ENCODE results near the gene RNF157.
A peak's percentile ranks its signal among the peaks of the same experiment; 100 is the strongest.

The RNF157 gene

GRCh38 chr17:76131051-76131691 is 109.1 kb downstream of the RNF157 start:
- no peak for DNase-seq (ENCODE audit: low spot score)
- Mint-ChIP-seq H3K36me3 (ENCODE audit: low read depth) (no peaks in the 10 kb centered on the region), H3K27ac (no peak overlapping the region), H3K27me3 (ENCODE audit: low read depth) (no peaks in the 10 kb centered on the region), H3K4me1 (ENCODE audit: low read depth) (peaks cover 18% of the 10 kb centered on the region), H3K9me3 (no peaks in the 10 kb centered on the region), H3K4me3 (no peak overlapping the region)

DNA sequence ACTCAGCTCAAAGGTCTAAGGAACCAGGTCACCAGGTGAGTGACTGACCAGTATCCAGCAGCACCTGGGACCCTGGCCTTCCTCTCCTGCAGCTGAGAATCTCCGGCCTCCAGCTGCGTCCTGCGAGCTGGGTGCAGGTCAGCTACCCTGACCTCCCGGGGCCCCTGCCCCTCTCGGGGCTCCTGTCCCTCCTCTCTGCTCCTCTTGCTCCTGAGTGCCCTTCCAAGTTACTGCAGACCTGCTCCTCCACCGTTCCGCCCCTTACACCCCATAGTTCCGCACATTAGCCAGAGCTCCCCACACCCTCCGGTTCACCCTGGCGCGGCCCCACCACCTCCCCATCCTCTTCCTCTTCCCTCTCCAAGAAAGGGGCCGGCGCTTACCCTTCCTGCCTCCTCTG is 109.8 kb downstream of the RNF157 start:
- H3K9me3 Mint-ChIP-seq: no peaks in the 10 kb centered on the region
- no peak overlapping the region for H3K27ac Mint-ChIP-seq
- no peak overlapping the region for H3K4me3 Mint-ChIP-seq

GRCh38 chr17:76125922-76126321 is 114.4 kb downstream of the RNF157 start:
- Mint-ChIP-seq H3K36me3 (ENCODE audit: low read depth) (no peaks in the 10 kb centered on the region), H3K9me3 (no peaks in the 10 kb centered on the region), H3K27me3 (ENCODE audit: low read depth) (no peaks in the 10 kb centered on the region)

More for the DNA sequence above, 109.8 kb downstream of the RNF157 start:
- H3K36me3 Mint-ChIP-seq (ENCODE audit: low read depth): no peaks in the 10 kb centered on the region
- DNase-seq (ENCODE audit: low spot score): no peak
- no peaks in the 10 kb centered on the region for H3K27me3 Mint-ChIP-seq (ENCODE audit: low read depth)
- peaks cover 18% of the 10 kb centered on the region for H3K4me1 Mint-ChIP-seq (ENCODE audit: low read depth)

DNA sequence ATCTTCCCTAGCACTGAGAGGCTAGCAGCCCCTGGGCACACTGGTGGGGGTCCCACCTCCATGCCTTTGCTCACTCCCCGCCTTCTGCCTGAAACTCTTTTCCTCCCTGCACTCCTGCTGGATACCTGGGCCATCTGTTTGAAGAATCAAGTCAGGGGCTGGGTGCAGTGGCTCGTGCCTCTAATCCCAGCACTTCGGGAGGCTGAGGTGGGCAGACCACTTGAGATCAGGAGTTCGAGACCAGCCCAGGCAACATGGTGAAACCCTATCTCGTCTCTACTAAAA is 115.0 kb downstream of the RNF157 start:
- no peak overlapping the region for H3K27ac Mint-ChIP-seq
- DNase-seq (ENCODE audit: low spot score): no peak
- peaks cover 19% of the 10 kb centered on the region for H3K4me1 Mint-ChIP-seq (ENCODE audit: low read depth)
- no peaks in the 10 kb centered on the region for H3K27me3 Mint-ChIP-seq (ENCODE audit: low read depth)
- H3K36me3 Mint-ChIP-seq (ENCODE audit: low read depth): no peaks in the 10 kb centered on the region
- H3K9me3 Mint-ChIP-seq: no peaks in the 10 kb centered on the region
- H3K4me3 Mint-ChIP-seq: no peak overlapping the region

More at GRCh38 chr17:76125922-76126321, 114.4 kb downstream of the RNF157 start:
- Mint-ChIP-seq H3K27ac (no peak overlapping the region), H3K4me3 (no peak overlapping the region), H3K4me1 (ENCODE audit: low read depth) (peaks cover 16% of the 10 kb centered on the region)
- no peak for DNase-seq (ENCODE audit: low spot score)

DNA sequence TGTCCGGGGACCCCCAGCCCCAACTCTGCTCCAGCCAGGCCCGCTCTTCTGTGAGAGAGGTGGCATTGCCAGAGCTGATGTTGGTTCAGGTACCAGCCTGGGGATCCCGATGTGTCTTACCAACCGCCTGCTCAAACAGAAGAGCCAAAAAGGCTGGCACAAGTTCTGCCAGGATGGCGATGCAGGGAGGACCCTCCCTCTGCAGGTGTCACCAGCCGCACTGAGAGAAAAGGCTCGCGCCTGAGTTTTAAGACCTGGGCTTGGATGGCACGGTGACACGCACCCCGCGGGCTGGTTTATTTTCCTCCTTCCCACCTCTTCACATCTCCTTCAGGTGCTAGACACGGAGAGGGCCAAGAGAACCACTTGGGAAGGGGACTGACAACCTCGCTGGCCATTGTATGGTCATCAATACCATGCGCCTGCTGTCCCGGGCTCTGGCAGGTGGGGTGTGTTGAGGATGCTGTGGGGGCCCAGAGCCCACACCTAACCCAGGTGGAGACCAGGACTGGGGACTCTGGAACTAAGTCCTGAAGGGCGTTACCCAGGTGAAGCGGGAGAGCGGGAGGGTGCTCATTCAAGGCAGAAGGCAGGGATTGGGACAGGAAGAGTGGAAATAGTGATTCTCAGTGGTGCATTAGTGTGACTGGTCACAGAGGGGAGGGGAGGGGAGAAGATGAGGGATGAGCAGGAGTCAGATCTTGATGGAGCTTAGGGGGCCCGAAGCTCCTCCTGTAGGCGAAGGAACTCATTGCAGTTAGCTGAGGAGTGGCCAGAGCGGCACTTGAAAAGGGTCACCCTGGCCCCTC is 115.5 kb downstream of the RNF157 start:
- Mint-ChIP-seq H3K27me3 (ENCODE audit: low read depth) (no peaks in the 10 kb centered on the region), H3K36me3 (ENCODE audit: low read depth) (no peaks in the 10 kb centered on the region), H3K4me1 (ENCODE audit: low read depth) (peaks cover 19% of the 10 kb centered on the region), H3K9me3 (no peaks in the 10 kb centered on the region), H3K4me3 (no peak overlapping the region), H3K27ac (no peak overlapping the region)
- DNase-seq (ENCODE audit: low spot score): no peak

GRCh38 chr17:76123749-76124581 is 116.3 kb downstream of the RNF157 start:
- H3K4me3 Mint-ChIP-seq: no peak overlapping the region

GRCh38 chr17:76123191-76123499 is 117.1 kb downstream of the RNF157 start:
- peaks cover 19% of the 10 kb centered on the region for H3K4me1 Mint-ChIP-seq (ENCODE audit: low read depth)
- no peaks in the 10 kb centered on the region for H3K9me3 Mint-ChIP-seq
- no peak for DNase-seq (ENCODE audit: low spot score)
- peak overlapping the region; percentile 9 for H3K4me3 Mint-ChIP-seq
- H3K27me3 Mint-ChIP-seq (ENCODE audit: low read depth): no peaks in the 10 kb centered on the region
- H3K36me3 Mint-ChIP-seq (ENCODE audit: low read depth): no peaks in the 10 kb centered on the region
- H3K27ac Mint-ChIP-seq: peak overlapping the region; percentile 77

More at GRCh38 chr17:76123749-76124581, 116.3 kb downstream of the RNF157 start:
- no peak overlapping the region for H3K27ac Mint-ChIP-seq
- H3K27me3 Mint-ChIP-seq (ENCODE audit: low read depth): no peaks in the 10 kb centered on the region
- H3K36me3 Mint-ChIP-seq (ENCODE audit: low read depth): no peaks in the 10 kb centered on the region
- no peaks in the 10 kb centered on the region for H3K9me3 Mint-ChIP-seq
- DNase-seq (ENCODE audit: low spot score): no peak
- H3K4me1 Mint-ChIP-seq (ENCODE audit: low read depth): peaks cover 19% of the 10 kb centered on the region

DNA sequence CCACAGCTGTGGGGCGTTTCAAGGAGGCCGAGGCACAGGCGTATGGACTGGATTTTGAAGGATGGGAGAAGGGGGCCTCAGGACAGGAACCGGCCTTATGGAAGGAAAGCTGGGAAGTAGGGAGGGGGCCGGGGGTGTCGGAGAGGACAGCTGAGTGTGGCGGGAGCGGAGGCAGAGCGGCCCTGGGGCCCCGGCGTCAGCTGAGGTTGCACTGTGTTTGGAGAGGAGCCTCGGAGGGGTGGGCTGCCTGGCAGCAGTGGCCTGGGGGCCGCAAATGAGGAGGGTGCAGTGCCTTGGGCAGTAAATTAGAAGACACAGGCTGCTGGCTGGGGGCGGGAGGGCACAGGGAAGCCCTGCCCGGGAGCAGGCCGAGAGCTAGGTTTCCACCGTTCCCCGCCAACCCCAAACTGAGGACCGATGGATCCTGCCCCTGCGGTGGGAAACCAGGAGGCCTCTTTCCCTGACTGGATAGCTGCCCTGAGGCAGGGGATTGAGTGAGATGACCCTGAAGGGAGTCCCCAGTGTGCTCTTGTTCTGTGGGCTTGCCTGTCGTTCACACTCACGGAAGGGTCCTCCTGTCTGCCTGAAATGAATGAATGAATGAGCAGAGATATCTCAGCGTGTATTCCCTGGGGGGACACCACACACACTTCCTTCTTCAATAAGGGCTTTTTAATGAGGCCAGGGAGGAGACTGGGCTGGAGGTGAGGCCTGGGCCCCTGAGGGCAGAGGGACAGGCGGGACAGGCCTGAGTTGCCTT is 117.7 kb downstream of the RNF157 start:
- Mint-ChIP-seq H3K27me3 (ENCODE audit: low read depth) (no peaks in the 10 kb centered on the region), H3K4me3 (peak overlapping the region; percentile 34), H3K9me3 (no peaks in the 10 kb centered on the region), H3K36me3 (ENCODE audit: low read depth) (no peaks in the 10 kb centered on the region), H3K4me1 (ENCODE audit: low read depth) (peaks cover 19% of the 10 kb centered on the region), H3K27ac (peak overlapping the region; percentile 77)
- no peak for DNase-seq (ENCODE audit: low spot score)

DNA sequence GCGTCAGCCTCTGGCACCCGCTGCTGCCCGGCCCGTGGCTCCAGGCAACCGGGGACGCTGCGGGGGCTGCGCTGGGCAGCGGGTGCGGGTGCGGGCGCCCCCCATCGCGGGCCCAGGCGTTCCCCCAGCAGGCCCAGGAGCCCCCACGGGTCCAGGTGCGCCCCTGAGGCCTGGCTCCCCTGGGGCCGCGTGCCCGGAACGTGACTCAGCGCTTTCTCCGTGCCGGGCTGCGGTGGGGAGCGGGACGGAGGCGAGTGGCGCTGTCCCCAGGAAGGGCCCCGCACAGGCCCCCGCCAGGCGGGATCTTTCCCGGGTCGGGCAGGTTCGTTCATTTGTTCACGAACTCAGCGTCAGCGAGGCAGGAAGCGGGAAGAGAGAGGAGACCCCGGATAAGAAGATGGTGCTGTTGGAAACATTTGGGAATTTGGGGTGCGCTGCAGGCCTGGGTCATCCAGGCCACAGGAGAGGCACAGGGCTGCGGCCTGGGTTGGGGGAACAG is 118.3 kb downstream of the RNF157 start:
- Mint-ChIP-seq H3K4me1 (ENCODE audit: low read depth) (peaks cover 15% of the 10 kb centered on the region), H3K36me3 (ENCODE audit: low read depth) (no peaks in the 10 kb centered on the region), H3K27ac (peak overlapping the region; percentile 67), H3K4me3 (peak overlapping the region; percentile 34), H3K9me3 (no peaks in the 10 kb centered on the region), H3K27me3 (ENCODE audit: low read depth) (no peaks in the 10 kb centered on the region)
- no peak for DNase-seq (ENCODE audit: low spot score)

- no peaks in the 10 kb centered on the region for H3K9me3 Mint-ChIP-seq
- H3K4me1 Mint-ChIP-seq (ENCODE audit: low read depth): peaks cover 9% of the 10 kb centered on the region
- no peaks in the 10 kb centered on the region for H3K27me3 Mint-ChIP-seq (ENCODE audit: low read depth)
- H3K27ac Mint-ChIP-seq: peak overlapping the region; percentile 47
- no peak for DNase-seq (ENCODE audit: low spot score)
- H3K4me3 Mint-ChIP-seq: no peak overlapping the region
- H3K36me3 Mint-ChIP-seq (ENCODE audit: low read depth): no peaks in the 10 kb centered on the region
Measured at GRCh38 chr17:76120658-76121008, 119.7 kb downstream of the RNF157 start.

DNA sequence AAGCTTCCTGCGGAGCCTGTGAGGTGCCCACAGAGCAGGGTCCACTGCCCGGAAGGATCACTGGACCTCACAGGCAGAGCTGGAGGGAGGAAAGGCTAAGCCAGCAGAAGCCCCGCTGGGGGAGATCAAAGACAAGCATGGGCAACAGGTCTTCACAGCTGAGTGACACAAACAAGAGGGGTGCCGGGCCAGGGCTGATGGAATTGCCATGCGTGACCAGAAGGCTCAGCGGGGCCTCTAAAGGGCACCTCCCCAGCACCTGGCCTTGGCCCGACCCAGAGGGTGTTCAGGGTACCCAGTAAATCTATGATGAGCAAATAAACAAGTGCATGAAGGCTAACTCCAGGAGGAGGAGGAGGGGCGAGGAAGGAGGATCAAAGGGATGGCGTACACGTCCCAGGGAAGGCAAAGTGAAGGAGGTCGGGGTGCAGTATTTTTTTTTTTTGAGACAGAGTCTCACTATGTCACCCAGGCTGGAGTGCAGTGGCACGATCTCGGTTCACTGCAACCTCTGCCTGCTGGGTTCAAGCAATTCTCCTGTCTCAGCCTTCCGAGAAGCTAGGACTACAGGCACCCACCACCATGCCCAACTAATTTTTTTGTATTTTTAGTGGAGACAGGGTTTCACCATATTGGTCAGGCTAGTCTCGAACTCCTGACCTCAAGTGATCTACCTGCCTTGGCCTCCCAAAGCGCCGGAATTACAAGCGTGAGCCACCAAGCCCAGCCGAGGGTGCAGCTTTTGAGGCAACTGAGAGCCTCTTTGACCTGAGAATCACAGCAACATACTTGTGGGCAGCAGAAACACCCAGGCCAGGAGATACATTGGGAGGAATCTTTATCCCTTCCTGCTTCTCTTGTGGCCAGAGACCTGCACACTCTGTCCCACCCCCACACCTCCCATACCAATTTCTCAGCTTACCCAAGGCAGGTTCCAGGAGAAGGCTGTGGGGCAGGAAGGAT is 120.6 kb downstream of the RNF157 start:
- no peaks in the 10 kb centered on the region for H3K27me3 Mint-ChIP-seq (ENCODE audit: low read depth)
- no peak overlapping the region for H3K4me3 Mint-ChIP-seq
- no peaks in the 10 kb centered on the region for H3K36me3 Mint-ChIP-seq (ENCODE audit: low read depth)
- no peak overlapping the region for H3K27ac Mint-ChIP-seq
- H3K9me3 Mint-ChIP-seq: no peaks in the 10 kb centered on the region
- peaks cover 9% of the 10 kb centered on the region for H3K4me1 Mint-ChIP-seq (ENCODE audit: low read depth)
- DNase-seq (ENCODE audit: low spot score): no peak

- DNase-seq (ENCODE audit: low spot score): no peak
- peaks cover 7% of the 10 kb centered on the region for H3K27me3 Mint-ChIP-seq (ENCODE audit: low read depth)
- H3K9me3 Mint-ChIP-seq: no peaks in the 10 kb centered on the region
Measured at GRCh38 chr17:76115138-76115754, 125.0 kb downstream of the RNF157 start.

More at GRCh38 chr17:76115138-76115754, 125.0 kb downstream of the RNF157 start:
- Mint-ChIP-seq H3K4me3 (no peak overlapping the region), H3K36me3 (ENCODE audit: low read depth) (no peaks in the 10 kb centered on the region), H3K27ac (no peak overlapping the region), H3K4me1 (ENCODE audit: low read depth) (no peaks in the 10 kb centered on the region)
